SH-SY5Y (cell line): ENCODE data around the gene CDH22.

Source experiments
- GATA2 ChIP-seq: IDR thresholded peaks from 2 replicates; pipeline ENCODE4 v1.6.1; 2011; ENCODE audit warnings: mild to moderate bottlenecking, low read depth, low read length
- GATA3 ChIP-seq: IDR thresholded peaks from 2 replicates; pipeline ENCODE4 v1.6.1; 2011; ENCODE audit warnings: low read depth, mild to moderate bottlenecking, low read length, moderate library complexity

CDH22 gene

DNA sequence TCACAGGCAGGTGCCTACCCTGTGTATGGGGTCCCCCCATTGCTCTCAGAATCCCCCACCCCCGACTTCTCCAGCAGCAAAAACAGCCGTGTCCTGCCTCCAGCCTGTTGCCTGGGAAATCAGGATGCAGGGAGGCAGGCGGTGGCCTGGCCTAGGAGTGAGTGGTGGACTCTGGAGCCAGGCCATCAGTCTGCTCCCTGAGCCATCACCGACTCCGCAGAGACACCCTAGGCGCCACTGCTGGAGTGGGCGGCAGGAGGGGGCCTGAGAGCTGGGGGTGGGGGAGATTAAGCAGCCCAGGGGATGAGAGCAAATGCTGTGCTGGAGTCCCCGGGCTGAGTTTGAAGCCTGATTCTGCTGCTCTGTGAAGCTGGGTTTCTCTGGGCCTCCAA is 97.0 kb downstream of the CDH22 start:
- TF ChIP-seq GATA2, result no peak
- no peak for TF ChIP-seq GATA3

DNA sequence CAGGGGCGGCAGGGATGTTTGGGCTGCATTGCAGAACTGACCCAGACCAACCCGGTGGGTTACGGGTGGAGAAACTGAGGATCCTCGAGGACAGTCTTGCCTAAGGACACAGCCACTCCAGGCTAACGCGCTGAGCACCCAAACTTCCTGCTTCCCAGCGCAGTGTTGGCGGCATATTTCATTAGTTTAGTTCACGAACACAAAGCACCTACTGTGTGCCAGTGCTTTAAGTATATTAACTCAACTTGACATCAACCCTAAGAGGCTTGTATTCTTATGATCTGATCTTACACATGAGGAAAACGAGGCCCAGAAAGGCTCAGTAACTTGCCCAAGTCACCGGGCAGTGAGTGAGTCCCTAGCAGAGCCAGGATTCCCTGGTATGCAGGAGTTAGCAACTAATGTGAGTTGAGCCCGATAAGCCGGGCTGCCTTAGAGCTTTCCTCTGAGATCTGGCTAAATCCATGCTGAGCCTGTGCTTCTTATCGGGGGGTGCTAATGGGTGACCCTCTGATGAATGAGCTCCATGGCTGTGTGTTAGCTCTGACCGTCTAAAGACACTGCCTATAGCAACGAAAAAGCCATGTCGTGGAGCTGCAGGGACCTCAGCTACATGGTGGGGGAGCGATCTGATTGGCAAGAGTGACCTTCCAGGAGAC is 97.5 kb downstream of the CDH22 start:
- TF ChIP-seq GATA2 (no peak), GATA3 (no peak)

DNA sequence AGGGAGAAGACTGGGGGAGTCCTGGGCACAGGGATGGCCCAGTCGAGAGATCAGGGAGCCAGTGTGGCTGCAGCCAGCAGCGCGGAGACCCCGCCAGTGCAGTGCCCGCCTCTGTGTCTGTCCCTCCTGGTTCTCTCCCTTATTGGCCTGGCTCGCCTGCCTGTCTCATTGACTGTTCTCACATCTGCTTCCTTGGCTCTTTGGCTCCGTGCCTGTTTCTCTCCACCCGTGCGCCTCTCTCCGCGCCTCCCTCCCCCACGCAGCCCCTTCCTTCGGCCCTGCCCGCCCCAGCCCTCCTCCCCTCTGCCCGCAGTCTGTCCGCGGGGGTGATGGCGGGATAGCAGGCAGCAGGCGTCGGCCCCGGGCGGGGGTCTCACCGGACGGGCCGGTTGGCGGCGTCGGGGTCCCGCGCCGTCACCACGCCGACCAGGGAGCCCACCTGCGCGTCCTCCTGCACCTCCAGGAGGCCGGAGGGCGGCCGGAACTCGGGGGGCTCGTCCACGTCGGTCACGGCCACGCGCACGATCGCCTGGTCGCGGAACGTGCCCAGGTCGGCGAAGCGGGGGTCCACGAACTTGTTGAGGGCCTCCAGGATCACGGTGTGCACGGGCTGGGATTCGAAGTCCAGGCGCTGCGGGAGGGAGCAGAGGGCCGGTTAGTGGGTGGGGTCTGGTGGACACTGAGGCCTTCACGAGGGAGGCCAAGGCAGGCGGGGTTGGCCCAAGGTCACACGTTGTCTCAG is 98.2 kb downstream of the CDH22 start:
- TF ChIP-seq GATA2 (no peak), GATA3 (no peak)

DNA sequence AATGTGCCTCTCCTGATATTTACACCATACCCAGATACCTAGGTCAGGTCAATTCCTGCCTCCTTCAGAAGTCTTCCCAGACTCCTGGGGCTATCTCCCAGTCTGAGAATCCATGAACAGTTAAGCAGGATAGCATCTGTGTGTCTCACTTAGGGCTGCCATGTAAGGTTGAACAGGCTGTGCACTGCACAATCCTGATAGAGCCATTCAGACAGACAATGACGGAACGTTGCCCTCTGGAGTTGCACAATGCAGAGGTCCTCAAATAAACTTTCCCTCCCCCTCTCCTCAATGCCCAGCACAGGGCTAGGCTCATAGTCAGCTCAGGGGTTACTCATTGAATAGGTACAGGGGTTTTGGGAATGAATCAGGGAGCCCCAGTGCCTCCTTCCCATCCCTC is 100.5 kb downstream of the CDH22 start:
- TF ChIP-seq GATA3, result no peak
- TF ChIP-seq GATA2, result no peak

DNA sequence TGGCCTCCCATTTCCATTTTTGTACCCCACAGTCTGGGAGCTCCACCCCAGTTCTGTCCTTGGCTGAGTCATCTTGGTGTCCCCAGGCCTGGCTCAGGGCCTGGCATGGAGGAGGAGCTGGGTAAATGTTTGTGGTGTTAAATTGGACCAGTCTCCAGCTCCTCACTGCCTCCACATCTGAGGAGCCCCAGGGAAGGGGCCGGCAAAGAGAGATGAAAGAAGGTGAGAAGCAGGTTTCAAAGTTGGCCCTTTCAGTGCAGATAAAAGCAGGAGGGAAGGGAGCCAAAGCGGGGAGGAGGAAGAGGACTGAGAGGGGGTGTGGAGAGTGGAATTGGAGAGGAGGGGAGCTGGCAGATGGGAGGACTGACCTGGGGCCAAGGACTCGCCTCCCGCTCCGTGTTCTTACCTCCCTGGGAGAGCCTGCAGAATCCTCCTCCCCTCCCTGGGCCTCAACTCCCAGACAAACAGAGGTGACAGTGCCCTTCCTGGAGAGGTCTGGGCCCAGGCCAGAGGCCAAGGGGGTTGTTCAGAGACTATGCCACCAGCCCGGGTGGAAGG is 101.2 kb downstream of the CDH22 start:
- TF ChIP-seq GATA3, result no peak
- no peak for TF ChIP-seq GATA2

DNA sequence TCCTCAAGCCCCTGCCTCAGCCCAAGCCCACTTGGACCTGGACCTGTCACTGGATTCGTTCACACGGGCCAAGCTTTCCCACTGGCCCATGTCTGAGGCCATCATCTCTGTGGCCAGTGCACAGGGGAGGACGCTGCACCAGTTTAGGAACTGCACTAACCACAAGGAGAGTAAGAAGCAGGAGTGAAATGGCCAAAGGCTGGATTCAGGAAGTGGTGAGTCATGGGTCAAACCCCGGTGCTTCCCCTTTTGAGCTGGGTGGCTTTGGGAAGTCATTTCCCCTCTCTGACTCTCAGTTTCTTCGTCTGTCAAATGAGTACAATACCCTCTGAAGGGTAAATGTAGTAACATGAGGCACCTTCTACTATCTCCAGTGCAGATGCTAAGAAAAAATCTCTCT is 102.3 kb downstream of the CDH22 start:
- TF ChIP-seq GATA3 (no peak), GATA2 (no peak)

DNA sequence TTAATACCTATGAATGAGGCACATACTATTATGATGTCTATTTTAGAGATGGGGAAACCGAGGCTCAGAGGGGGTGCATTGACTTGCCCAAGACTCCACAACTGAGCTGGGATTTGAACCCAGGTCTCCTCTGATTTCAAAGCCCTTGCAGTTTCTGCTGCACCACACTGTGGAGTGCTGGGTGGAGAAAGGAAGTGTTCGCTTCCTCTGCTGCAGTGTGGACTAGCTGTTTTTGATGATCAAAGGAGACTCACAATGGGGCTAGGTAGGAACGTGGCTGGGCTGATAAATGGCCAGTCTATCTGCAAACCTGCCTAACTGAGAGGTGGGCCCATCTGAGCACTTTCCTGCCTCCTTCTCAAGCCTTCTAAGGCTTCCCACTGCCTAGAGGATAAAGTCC is 102.9 kb downstream of the CDH22 start:
- TF ChIP-seq GATA2 (no peak), GATA3 (no peak)

DNA sequence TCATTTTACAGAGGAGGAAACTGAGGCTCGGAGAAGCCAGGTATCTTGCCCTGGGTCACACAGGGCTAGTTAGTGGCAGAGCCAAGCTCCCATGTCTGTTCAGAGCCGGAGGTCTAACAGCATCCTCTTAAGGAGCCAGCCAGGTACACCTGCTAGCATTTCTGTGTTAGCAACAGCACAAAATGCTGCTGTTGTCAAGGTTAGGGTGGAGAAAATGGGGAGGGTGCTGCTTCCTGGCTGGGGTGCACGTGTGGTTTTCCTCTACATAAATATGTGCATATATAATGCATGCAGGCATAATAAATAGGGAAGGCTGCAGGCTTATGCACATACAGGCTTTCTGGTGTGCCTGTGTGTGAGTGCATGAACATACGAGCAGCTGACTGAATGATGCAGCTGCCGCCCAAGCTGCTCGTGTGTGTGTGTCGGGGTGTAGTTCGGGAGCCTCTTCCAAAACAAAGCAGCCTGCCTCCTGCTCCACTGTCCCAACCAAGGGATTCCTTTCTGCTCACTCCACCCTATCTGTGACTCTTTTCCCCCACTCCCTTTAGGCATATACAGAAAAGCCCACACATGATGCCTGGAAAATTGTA is 103.6 kb downstream of the CDH22 start:
- TF ChIP-seq GATA3 (no peak), GATA2 (no peak)

DNA sequence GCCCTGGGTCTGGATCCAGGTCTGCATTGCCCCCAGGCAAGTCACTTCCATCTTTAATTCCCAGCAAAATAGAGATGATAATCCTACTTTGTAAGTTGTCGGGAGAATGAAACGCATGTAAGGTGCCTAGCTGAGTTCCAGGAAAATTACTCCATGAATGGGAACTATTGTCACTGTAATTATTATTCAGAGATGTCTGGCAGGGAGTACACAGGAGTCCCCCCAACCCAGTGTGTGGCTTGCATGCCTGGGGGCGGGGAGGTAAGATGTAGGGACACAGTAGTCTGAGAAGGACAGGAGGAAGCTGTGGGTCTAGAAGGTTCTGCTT is 104.8 kb downstream of the CDH22 start:
- TF ChIP-seq GATA2 (no peak), GATA3 (no peak)

DNA sequence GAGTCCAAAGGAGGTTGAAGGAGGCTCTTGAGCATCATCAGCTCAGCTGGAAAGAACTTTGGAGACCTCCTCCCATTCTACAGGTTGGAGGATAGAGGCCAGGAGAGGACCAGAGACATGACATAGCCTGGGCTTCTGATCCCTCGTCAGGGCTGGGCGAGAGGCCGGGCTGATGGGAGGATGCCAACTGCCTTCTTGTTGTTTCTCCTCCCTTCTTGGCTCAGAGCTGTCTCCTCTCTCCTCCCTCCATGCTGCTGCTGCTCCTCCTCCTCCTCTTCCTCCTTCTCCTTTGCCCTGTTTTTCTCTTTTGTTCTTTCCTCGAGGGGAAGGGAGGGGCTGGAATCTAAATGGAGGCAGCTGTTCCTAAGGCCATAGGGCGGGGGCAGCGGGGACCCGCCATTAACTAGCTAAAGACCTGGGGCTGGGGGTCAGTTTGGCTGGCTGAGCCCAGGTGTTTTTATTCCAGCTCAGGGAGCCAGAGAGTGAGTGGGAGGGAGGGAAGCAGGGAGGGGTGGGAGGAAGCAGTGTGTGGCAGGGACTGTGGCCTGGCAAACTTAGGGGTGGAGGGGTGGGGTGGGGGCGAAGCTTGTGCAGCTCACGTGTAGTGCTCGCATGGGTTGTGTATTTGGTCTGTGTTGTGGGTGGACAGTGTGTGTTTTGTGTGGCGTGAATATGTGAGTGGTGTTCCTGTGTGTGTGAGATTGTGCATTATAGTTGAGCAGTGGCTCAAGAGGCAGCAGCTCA is 105.4 kb downstream of the CDH22 start:
- TF ChIP-seq GATA3, result no peak
- TF ChIP-seq GATA2, result no peak

DNA sequence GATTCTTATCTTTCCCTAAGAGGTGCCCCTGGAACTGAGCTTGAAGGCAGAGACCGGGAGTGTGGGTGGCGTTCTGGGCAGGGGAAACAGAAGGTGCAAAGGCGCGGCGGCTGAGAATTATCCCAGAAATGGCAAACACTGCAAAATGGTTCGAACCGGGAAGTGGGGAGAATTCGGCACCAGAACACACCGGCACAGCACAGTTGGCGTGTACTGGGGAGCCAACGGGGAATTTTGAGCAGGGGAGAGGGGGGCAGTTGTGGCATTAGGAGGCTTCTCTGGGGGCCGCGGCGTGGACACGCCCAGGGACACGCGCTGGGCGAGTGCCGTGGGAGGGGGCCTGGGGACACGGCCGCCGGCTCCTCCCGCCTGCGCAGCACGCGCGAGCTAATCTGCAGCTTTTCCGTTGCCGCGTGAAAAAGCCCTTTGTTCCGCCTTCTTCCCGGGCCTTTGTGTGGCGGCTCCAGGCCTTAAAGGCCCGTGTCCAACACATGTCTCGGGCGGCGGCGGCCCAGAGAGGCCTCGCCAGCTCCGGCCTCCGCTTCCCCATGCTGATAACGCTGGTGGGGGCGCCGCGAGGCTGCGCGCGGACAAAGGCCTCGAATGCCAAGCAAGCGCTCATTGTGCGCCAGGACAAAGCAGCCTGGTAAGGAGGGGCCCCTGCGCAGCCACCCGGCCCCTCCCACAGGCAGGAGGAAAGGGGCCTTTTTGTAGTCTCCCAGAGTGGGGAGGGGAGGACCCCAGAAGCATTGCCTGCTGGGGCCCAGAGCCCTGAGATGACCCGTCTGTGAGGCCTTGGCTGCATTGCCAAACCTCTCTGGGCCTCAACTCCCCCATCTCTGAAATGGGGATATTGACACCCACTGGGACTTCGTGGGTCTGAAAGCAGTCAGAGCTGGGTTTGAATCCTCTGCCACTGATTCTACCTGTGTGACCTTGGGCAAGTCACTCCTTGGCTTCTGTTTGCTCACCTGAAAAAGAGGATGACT is 107.4 kb downstream of the CDH22 start:
- no peak for TF ChIP-seq GATA3
- no peak for TF ChIP-seq GATA2

DNA sequence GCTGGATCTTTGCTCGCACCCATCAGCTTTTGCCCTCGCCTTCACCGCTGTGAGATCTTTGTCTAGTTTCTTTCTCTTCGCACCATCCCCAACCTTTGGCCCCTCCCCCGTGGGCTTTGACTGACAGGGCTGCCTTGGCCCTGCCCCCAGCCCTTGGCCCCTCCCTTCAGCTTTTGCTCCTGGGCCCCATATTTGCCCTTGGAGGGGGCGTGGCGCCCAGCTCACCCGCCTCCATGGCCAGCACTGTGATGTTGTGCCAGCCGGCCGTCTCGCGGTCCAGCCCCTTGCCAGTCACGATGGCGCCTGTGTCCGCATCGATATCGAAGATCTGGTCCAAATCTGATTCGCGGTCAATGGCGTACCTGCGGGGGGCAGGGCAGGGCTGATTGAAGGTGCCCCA is 109.1 kb downstream of the CDH22 start:
- TF ChIP-seq GATA2 (no peak), GATA3 (no peak)

DNA sequence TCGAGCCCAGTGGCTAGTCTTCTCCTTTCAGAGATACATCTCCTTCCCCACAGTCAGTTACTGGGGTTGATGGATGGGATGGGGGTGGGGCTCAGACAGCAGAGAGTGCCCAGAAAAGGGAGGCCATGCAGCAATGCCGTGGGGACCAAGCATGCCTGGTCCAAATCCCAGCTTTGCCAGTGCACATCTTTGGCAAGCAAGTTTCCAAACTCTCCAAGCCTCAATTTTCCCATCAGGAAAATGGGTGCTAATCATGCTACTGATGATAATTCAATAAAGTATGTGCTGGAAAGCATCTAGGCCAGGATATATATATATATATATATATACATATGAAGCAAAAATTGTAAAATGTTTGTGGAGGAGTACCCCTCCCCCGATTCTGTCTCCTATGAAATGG is 111.3 kb downstream of the CDH22 start:
- TF ChIP-seq GATA2 (no peak), GATA3 (no peak)
